ENCODE results near the gene CYTH1.

GRCh38 chr17:78653382-78653781 is 128.7 kb downstream of the CYTH1 start:
- no peak for TF ChIP-seq CTCF (IDR thresholded peaks at IDR 0.05; ENCODE audit: poor library complexity, severe bottlenecking)
- no peak for TF ChIP-seq EZH2 (IDR thresholded peaks at IDR 0.05; ENCODE audit: borderline replicate concordance, insufficient read depth, low read length, poor library complexity, severe bottlenecking)

Data from neural cell (in vitro differentiated cells).